ENCODE results near the gene ERCC2. TPM values are rescaled to one million over a fixed set of nuclear protein-coding genes. Genes with fewer than 3 reads are reported as not detected.

ERCC2 gene
- polyA plus RNA-seq, 4 donors, result 3.4 to 20.3 (median 7.9) TPM

DNA sequence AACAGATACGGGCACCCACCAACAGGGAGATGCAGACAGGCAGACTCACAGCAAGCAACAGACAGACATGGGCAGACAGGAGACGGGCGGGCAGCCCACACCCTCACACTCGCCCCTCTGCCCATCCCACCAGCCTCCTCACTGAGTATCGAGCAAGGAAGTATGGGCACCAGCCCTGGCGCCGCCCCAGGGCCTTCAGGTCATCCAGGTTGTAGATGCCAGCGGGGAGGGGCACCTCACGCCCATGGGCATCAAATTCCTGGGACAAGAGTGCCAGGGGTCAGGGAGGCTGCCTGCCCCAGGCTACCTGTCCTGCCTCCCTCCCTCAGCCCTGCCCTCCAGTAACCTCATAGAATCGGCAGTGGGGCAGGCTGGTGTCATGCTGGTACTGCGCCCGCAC, 5.7 kb downstream of the ERCC2 start:
- Histone ChIP-seq H3K9me3 (ENCODE audit: control insufficient read depth in 2 of 2, insufficient read depth in 1 of 2, low read depth in 1 of 2, low read length in 1 of 2) (no peaks in the 10 kb centered on the region), H3K4me1 (ENCODE audit: control insufficient read depth in 3 of 3, insufficient read depth in 2 of 3, low read depth in 1 of 3, low read length in 2 of 3) (no peaks in the 10 kb centered on the region), H3K4me3 (ENCODE audit: low read depth in 1 of 3, low read length in 3 of 3) (no peak overlapping the region), H3K36me3 (ENCODE audit: control insufficient read depth in 3 of 3, insufficient read depth in 2 of 3, low read depth in 1 of 3, low read length in 3 of 3) (peaks cover 2 to 58% (median 6%) of the 10 kb centered on the region in 3 donors), H3K27ac (ENCODE audit: low read depth in 1 of 3, low read length in 2 of 3) (no peak overlapping the region), H3K27me3 (ENCODE audit: control insufficient read depth in 3 of 3, insufficient read depth in 3 of 3, low read length in 3 of 3) (no peaks in the 10 kb centered on the region)
- no peak for FAIRE-seq
- 85 to 92% (median 86%) methylated on average over 12 of the region's 12 CpGs for WGBS, 3 donors
- no peak for DNase-seq

DNA sequence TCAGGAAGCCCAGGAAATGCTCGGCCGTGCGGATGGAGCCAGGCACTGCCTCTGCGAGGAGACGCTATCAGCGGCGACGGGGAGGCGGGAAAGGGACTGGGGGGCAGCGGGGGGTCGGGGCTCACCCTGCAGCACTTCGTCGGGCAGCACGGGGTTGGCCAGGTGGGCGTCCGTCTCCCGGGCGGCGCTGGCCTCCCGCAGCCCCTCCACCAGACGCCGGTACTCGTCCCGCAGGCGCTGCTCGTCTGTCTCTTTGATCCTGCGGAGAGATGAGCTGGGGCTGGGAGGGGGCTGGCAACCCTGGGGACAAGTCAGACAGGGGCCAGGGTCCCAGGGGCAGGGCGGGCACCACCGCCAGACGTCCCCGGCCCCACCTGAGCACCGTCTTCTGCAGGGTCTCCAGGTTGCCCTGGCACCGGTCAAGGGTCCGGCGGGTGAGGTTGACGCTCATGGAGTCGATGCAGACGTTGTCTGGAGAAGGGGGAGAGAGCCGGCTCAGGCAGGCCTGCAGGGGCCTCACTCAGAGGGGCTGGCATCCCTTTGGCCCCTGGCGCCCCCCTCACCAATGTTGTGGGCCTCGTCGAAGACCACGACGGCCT, 6.4 kb downstream of the ERCC2 start:
- Histone ChIP-seq H3K27ac (ENCODE audit: low read depth in 1 of 3, low read length in 2 of 3) (no peak overlapping the region), H3K36me3 (ENCODE audit: control insufficient read depth in 3 of 3, insufficient read depth in 2 of 3, low read depth in 1 of 3, low read length in 3 of 3) (peaks cover 2 to 63% (median 6%) of the 10 kb centered on the region in 3 donors), H3K4me3 (ENCODE audit: low read depth in 1 of 3, low read length in 3 of 3) (no peak overlapping the region), H3K4me1 (ENCODE audit: control insufficient read depth in 3 of 3, insufficient read depth in 2 of 3, low read depth in 1 of 3, low read length in 2 of 3) (no peaks in the 10 kb centered on the region), H3K9me3 (ENCODE audit: control insufficient read depth in 2 of 2, insufficient read depth in 1 of 2, low read depth in 1 of 2, low read length in 1 of 2) (no peaks in the 10 kb centered on the region), H3K27me3 (ENCODE audit: control insufficient read depth in 3 of 3, insufficient read depth in 3 of 3, low read length in 3 of 3) (no peaks in the 10 kb centered on the region)
- no peak for FAIRE-seq
- WGBS, 3 donors, result 90 to 93% (median 92%) methylated on average over 37 to 44 of the region's 44 CpGs
- no peak for DNase-seq

DNA sequence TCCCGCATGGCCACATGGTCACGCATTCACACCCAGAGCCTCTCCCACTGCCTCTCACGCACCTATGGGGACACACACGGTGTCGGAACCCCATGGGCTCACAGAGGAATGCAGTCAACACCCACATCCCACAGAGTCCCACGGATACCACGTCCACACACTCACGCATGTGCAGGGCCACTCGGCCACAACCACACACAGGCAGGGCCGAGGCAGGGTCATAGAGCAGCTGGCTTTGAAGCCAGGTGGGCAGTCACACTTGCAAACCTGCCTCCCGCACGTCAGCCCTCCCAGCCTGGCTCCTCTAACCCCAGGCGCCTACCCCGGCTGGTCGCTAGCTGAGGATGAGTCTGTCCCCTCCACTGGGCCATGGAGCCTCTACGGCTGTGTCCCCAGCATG, 8.1 kb downstream of the ERCC2 start:
- no peaks in the 10 kb centered on the region for H3K9me3 ChIP-seq (ENCODE audit: control insufficient read depth in 2 of 2, insufficient read depth in 1 of 2, low read depth in 1 of 2, low read length in 1 of 2)
- no peaks in the 10 kb centered on the region for H3K27me3 ChIP-seq (ENCODE audit: control insufficient read depth in 3 of 3, insufficient read depth in 3 of 3, low read length in 3 of 3)
- no peak overlapping the region for H3K4me3 ChIP-seq (ENCODE audit: low read depth in 1 of 3, low read length in 3 of 3)
- no peak overlapping the region for H3K27ac ChIP-seq (ENCODE audit: low read depth in 1 of 3, low read length in 2 of 3)
- H3K36me3 ChIP-seq (ENCODE audit: control insufficient read depth in 3 of 3, insufficient read depth in 2 of 3, low read depth in 1 of 3, low read length in 3 of 3), result peaks cover 2 to 68% (median 6%) of the 10 kb centered on the region in 3 donors
- no peak for FAIRE-seq
- DNase-seq, result no peak
- no peaks in the 10 kb centered on the region for H3K4me1 ChIP-seq (ENCODE audit: control insufficient read depth in 3 of 3, insufficient read depth in 2 of 3, low read depth in 1 of 3, low read length in 2 of 3)
- WGBS, 3 donors, result 89 to 92% (median 92%) methylated on average over 16 of the region's 16 CpGs

DNA sequence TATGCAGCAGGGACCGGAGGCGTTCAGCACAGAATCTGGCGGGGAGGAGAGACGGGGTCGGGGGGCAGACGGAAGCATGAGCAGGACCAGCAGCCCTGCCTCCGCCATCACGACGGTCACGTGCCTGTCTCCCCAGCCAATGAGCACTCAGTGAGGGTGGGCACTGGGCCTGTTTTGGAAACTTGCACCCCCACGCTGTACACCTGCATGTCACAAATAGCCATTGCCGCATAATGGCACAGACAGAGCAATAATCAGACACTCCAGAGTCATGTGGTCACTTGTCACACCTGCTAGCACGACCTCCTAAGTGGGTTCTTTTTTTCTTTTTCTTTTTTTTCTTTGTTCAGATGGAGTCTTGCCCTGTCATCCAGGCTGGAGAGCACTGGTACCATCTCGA, 8.8 kb downstream of the ERCC2 start:
- Histone ChIP-seq H3K36me3 (ENCODE audit: control insufficient read depth in 3 of 3, insufficient read depth in 2 of 3, low read depth in 1 of 3, low read length in 3 of 3) (peaks cover 2 to 74% (median 6%) of the 10 kb centered on the region in 3 donors), H3K9me3 (ENCODE audit: control insufficient read depth in 2 of 2, insufficient read depth in 1 of 2, low read depth in 1 of 2, low read length in 1 of 2) (no peaks in the 10 kb centered on the region), H3K4me3 (ENCODE audit: low read depth in 1 of 3, low read length in 3 of 3) (no peak overlapping the region), H3K4me1 (ENCODE audit: control insufficient read depth in 3 of 3, insufficient read depth in 2 of 3, low read depth in 1 of 3, low read length in 2 of 3) (no peaks in the 10 kb centered on the region), H3K27me3 (ENCODE audit: control insufficient read depth in 3 of 3, insufficient read depth in 3 of 3, low read length in 3 of 3) (no peaks in the 10 kb centered on the region), H3K27ac (ENCODE audit: low read depth in 1 of 3, low read length in 2 of 3) (no peak overlapping the region)
- FAIRE-seq, result no peak
- WGBS, 3 donors, result 92 to 94% (median 93%) methylated on average over 14 of the region's 14 CpGs
- no peak for DNase-seq

DNA sequence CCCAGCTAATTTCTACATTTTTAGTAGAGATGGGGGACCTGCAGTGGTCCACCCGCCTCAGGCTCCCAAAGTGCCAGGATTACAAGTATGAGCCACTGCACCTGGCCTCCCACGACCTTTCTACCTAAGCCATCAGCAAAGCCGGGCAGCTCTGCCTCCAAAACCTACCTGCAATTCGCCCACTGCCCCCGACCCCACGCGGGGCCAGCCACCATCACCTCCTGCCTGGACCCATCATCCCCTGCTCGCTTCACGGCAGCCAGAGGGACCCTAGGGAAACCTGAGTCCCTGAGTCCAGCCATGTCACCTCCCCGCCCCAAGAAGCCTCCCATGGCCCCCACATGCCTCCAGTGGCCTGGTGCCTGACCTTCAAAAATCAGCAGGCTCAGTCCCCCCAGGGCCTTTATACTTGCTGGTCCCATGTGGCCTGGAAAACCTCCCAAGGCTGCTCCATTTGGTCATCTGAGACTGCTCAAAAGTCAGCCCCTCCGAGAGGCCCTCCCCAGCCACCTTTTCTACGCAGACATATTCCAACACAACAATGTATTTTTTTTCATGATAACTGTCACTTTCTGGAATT, 12.1 kb downstream of the ERCC2 start:
- 88 to 95% (median 90%) methylated on average over 12 of the region's 12 CpGs for WGBS, 3 donors
- peaks cover 0 to 3% of the 10 kb centered on the region in 2 donors for H3K9me3 ChIP-seq (ENCODE audit: control insufficient read depth in 2 of 2, insufficient read depth in 1 of 2, low read depth in 1 of 2, low read length in 1 of 2)
- no peak for DNase-seq
- H3K36me3 ChIP-seq (ENCODE audit: control insufficient read depth in 3 of 3, insufficient read depth in 2 of 3, low read depth in 1 of 3, low read length in 3 of 3), result peaks cover 2 to 77% (median 4%) of the 10 kb centered on the region in 3 donors
- H3K27ac ChIP-seq (ENCODE audit: low read depth in 1 of 3, low read length in 2 of 3), result no peak overlapping the region
- FAIRE-seq, result no peak
- no peak overlapping the region for H3K4me3 ChIP-seq (ENCODE audit: low read depth in 1 of 3, low read length in 3 of 3)
- no peaks in the 10 kb centered on the region for H3K27me3 ChIP-seq (ENCODE audit: control insufficient read depth in 3 of 3, insufficient read depth in 3 of 3, low read length in 3 of 3)
- no peaks in the 10 kb centered on the region for H3K4me1 ChIP-seq (ENCODE audit: control insufficient read depth in 3 of 3, insufficient read depth in 2 of 3, low read depth in 1 of 3, low read length in 2 of 3)

DNA sequence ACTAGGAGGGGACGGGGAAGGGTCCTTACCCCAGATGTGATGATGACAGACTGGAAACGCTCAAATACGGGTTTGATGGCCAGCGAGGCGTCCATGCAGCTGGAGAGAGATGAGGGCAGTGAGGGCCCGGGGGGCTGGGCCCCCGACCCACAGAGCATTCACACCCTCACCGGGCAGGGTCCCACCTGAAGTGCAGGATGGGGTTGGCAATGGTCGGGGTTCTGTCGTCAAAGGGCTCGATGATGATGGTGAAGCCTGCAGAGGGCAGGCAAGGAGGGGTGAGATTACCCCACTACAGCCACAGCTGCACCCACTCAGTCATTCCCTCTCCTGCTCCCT, 13.0 kb downstream of the ERCC2 start:
- FAIRE-seq (no peak), DNase-seq (no peak)
- 91 to 96% (median 92%) methylated on average over 10 to 11 of the region's 11 CpGs for WGBS, 3 donors
- peaks cover 0 to 78% (median 2%) of the 10 kb centered on the region in 3 donors for H3K36me3 ChIP-seq (ENCODE audit: control insufficient read depth in 3 of 3, insufficient read depth in 2 of 3, low read depth in 1 of 3, low read length in 3 of 3)
- no peaks in the 10 kb centered on the region for H3K4me1 ChIP-seq (ENCODE audit: control insufficient read depth in 3 of 3, insufficient read depth in 2 of 3, low read depth in 1 of 3, low read length in 2 of 3)
- H3K27ac ChIP-seq (ENCODE audit: low read depth in 1 of 3, low read length in 2 of 3), result no peak overlapping the region
- H3K4me3 ChIP-seq (ENCODE audit: low read depth in 1 of 3, low read length in 3 of 3), result no peak overlapping the region
- peaks cover 0 to 3% of the 10 kb centered on the region in 2 donors for H3K9me3 ChIP-seq (ENCODE audit: control insufficient read depth in 2 of 2, insufficient read depth in 1 of 2, low read depth in 1 of 2, low read length in 1 of 2)
- no peaks in the 10 kb centered on the region for H3K27me3 ChIP-seq (ENCODE audit: control insufficient read depth in 3 of 3, insufficient read depth in 3 of 3, low read length in 3 of 3)

DNA sequence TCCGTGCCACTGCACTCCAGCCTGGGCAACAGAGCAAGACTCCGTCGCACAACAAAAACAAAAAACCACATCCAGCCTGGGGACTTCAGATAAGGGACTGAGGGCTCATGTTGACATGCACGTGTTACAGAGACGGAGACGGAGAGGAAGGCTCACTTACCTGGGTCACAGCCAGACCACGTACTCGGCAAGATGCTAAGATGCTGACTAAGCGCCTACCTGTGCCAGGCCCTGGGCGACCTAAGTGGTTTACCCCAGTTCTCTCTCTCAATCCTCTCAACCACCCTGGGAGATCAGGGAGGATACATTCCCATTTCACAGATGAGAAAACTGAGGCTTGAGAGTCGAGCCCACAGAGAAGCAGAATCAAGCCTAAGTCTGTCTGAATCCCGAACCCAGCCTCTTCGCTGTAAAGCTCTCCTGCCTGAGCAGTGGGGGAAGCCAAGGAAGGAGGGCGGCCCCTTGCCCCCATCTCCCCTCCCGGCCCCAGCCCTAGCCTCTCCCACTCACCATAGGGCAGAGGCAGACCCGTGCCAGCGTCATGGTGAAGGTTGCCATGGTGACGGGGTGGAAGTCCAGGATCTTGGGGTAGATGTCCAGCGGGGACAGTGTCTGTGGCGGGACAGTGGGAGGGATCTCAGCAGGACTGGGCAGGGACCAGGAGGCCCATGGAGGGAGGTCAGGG, 13.5 kb downstream of the ERCC2 start:
- Histone ChIP-seq H3K4me1 (ENCODE audit: control insufficient read depth in 3 of 3, insufficient read depth in 2 of 3, low read depth in 1 of 3, low read length in 2 of 3) (no peaks in the 10 kb centered on the region), H3K27me3 (ENCODE audit: control insufficient read depth in 3 of 3, insufficient read depth in 3 of 3, low read length in 3 of 3) (no peaks in the 10 kb centered on the region), H3K4me3 (ENCODE audit: low read depth in 1 of 3, low read length in 3 of 3) (no peak overlapping the region), H3K36me3 (ENCODE audit: control insufficient read depth in 3 of 3, insufficient read depth in 2 of 3, low read depth in 1 of 3, low read length in 3 of 3) (peaks cover under 1 to 78% (median 2%) of the 10 kb centered on the region in 3 donors), H3K27ac (ENCODE audit: low read depth in 1 of 3, low read length in 2 of 3) (no peak overlapping the region), H3K9me3 (ENCODE audit: control insufficient read depth in 2 of 2, insufficient read depth in 1 of 2, low read depth in 1 of 2, low read length in 1 of 2) (peaks cover 0 to 3% of the 10 kb centered on the region in 2 donors)
- DNase-seq (no peak), FAIRE-seq (no peak)
- WGBS, 3 donors, result 91 to 95% (median 91%) methylated on average over 20 of the region's 20 CpGs

DNA sequence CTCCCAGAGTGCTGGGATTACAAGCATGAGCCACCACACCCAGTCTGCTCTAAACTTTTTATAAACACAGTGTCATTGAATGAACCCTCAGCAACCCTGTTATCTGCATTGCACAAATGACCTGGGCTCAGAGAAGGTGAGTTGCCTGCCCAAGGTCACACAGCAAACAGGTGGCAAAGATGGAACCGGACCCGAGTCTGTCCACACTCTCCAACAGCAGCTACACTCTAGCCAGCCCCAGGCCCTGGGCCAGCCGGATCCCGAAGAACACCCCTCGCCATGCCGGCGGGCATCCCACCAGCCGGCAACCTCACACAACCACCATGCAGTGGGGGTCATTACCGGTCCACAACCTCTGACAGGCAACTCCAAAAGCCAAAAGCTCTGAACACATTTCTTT, 14.5 kb downstream of the ERCC2 start:
- H3K27me3 ChIP-seq (ENCODE audit: control insufficient read depth in 3 of 3, insufficient read depth in 3 of 3, low read length in 3 of 3), result no peaks in the 10 kb centered on the region
- H3K4me3 ChIP-seq (ENCODE audit: low read depth in 1 of 3, low read length in 3 of 3), result no peak overlapping the region
- H3K4me1 ChIP-seq (ENCODE audit: control insufficient read depth in 3 of 3, insufficient read depth in 2 of 3, low read depth in 1 of 3, low read length in 2 of 3), result no peaks in the 10 kb centered on the region
- DNase-seq, result no peak
- H3K27ac ChIP-seq (ENCODE audit: low read depth in 1 of 3, low read length in 2 of 3), result no peak overlapping the region
- no peak for FAIRE-seq
- peaks cover 0 to 80% (median 3%) of the 10 kb centered on the region in 3 donors for H3K36me3 ChIP-seq (ENCODE audit: control insufficient read depth in 3 of 3, insufficient read depth in 2 of 3, low read depth in 1 of 3, low read length in 3 of 3)
- H3K9me3 ChIP-seq (ENCODE audit: control insufficient read depth in 2 of 2, insufficient read depth in 1 of 2, low read depth in 1 of 2, low read length in 1 of 2), result peaks cover 0 to 3% of the 10 kb centered on the region in 2 donors
- 97 to 99% (median 97%) methylated on average over 9 of the region's 9 CpGs for WGBS, 3 donors
